ENCODE data around the gene HSD17B2.

HSD17B2 gene

DNA sequence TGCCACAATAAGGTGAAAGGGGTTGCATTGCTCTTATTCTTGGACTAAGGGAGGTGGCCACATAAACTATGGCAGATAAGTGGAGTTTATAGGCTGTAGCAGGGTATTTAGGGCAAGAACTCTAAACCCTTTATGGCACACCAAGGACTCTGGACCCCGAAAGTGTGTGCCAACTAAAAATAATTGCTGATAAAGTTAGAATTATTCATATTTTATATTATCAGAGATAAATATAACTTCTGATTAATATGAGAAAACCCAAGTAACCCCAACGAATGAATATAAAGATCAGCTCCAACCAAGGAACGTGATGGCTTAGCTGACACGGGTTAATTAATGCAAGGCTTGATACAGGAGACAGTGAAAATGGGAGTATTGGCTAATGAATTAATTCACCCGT is 15.0 kb upstream of the HSD17B2 start:
- DNase-seq = no peak

GRCh38 chr16:82023206-82023605 is 11.8 kb upstream of the HSD17B2 start:
- no peak for DNase-seq

DNA sequence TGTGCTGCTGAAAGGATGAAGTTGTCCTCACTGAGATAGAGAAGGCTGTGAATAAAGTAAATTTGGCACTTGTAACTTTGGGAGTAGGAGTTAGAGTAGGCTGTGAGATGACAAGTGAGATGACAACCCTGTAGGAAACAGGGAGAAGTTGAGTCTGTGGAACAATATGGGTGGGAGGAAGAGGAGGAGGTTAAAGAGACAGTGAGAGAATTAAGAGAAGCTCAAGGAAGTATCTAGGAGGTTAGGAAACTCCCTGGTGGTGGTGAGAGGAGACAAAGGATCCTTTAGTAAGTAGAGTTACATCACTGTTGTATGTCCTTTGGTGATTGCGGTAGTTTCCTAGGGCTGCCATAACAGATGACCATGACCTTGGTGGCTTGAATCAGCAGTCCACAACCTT is 10.7 kb upstream of the HSD17B2 start:
- no peak for DNase-seq

GRCh38 chr16:82024883-82025282 is 10.2 kb upstream of the HSD17B2 start:
- DNase-seq = no peak

- no peak for DNase-seq
Observed at GRCh38 chr16:82027629-82028064, 7.4 kb upstream of the HSD17B2 start.

- DNase-seq = peak; percentile 23
Observed at GRCh38 chr16:82031116-82032084, 3.7 kb upstream of the HSD17B2 start.

DNA sequence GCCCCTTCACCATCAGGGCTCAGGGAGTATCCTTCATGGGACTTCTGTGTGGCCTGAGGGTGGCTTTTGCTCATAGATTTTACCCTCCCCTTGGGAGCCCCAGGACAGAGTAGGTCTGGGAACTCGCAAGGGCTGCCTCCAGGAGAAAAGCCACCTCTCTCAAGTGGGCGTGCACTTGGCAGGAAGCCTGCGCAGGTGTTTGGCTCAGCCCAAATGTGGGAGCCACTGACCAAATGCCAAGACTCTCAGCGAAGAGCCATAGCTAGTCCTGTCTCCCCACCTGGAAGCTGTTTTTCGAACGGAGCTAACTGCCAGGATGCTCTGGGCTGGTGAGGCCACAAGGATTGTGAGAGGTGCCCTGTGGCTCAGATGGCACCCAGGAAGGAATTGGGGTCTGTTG is 2.0 kb upstream of the HSD17B2 start:
- DNase-seq = no peak

DNA sequence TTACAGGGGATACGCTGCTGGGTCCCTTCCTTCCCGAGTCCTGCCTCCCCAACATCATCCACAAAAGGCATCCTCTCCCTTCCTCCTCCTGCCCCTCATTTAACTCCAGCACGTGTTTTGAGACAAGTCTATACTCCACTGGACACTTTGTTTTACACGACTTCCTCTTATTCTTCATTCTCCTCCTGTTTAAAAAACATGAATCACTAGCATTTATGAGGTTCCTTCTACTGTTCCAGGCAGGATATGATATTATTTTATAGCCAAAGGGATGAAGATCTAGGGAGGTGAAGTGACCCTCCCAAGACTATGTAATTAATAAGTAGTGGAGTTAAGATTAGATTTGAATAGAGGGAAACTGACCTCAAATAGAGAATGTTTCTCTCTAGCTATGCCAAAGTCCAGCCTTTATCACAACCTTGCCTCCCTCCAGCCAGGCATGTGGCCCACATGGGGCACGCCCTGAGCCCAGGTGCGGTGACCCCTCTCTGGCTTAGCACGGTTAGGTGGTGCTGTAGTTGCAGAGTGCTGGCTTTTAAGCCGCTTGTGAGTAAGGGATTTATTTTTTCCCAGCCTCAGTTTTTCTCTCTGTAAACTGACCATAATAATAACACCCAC is 1.3 kb upstream of the HSD17B2 start:
- no peak for DNase-seq

DNA sequence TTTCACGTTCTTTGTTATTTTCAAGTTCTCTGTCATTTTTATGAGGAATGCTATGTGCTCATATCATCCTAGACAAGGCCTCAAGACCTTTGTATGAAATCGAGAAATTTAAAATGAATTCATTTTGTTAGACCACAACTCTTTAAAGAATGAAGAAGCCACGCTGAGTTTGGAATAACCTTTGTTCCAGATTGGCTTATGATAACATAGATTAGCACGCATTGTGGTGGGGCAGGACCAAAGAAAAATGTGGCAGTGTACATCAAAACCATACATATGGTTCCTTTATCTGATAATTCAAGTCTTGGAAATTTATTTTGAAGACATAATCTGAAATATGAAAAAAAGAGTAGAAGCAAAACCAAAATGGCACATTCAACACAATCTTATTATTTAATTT is 2.2 kb downstream of the HSD17B2 start:
- no peak for DNase-seq

DNA sequence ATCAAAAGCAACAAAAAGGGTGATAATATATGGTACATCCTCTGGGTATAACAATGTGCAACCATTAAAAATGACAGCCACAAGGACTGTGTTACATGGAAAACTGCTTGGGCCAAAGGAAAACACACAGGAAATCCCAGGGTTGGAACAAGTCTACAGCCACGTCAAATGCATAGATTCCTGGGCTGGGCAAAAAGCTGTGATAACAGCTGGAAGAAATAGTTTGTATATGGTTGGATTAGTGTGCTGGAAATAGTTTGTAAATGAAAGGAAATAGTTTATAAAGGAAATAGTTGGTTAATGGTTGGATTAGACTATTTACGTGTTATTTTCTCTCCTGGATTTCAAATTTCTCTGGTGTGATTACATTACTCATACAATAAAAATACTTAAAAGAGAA is 2.6 kb downstream of the HSD17B2 start:
- no peak for DNase-seq

GRCh38 chr16:82040296-82040695 is 5.2 kb downstream of the HSD17B2 start:
- no peak for DNase-seq

- no peak for DNase-seq
Observed at GRCh38 chr16:82041542-82041941, 6.5 kb downstream of the HSD17B2 start.

DNA sequence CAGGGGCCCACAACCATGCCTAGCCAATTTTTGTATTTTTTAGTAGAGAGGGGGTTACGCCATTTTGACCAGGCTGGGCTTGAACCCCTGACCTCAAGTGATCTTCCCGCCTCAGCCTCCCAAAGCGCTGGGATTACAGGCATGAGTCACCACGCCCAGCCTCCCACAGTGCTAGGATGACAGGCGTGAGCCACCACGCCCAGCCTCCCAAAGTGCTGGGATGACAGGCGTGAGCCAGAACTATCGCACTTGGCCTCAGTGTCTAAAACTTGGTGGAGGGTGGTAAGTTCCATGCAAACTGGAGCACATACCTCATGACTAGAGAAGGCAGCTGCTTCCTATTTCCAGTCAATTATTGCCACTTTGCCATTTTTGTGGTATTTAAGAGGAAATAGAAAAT is 7.1 kb downstream of the HSD17B2 start:
- DNase-seq = no peak

GRCh38 chr16:82042846-82043245 is 7.8 kb downstream of the HSD17B2 start:
- no peak for DNase-seq

- no peak for DNase-seq
Observed at GRCh38 chr16:82043680-82044584, 8.9 kb downstream of the HSD17B2 start.

DNA sequence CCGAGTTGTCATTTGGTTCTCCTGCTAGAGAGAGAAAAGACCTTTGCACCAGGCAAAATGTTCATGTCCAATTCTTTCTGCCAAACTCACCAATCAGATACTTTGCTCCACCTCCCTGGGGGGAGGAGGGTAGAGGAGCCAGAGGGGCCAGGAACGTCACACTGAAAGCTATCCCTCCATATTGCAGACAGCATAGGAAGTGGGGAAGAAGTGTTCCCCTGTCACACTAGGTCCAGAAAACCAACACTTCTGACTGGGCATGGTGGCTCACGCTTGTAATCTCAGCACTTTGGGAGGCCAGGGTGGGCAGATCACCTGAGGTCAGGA is 9.5 kb downstream of the HSD17B2 start:
- DNase-seq = no peak

GRCh38 chr16:82045465-82045864 is 10.4 kb downstream of the HSD17B2 start:
- DNase-seq = no peak

DNA sequence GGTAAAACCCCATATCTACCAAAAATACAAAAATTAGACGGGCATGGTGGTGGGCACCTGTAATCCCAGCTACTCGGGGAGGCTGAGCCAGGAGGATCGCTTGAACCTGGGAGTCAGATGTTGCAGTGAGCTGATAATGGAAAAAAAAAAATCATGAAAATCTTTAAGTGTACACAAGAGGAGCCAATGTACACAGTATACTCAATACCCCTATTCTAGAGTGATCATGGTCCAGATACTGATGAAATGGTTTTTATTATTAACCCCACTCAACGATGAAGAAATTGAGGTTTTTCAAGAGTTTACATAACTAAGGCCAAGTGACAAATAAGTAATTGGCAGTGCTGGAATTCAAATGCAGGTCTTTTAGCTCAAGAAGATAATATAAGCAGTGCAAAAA is 11.5 kb downstream of the HSD17B2 start:
- DNase-seq = no peak

DNA sequence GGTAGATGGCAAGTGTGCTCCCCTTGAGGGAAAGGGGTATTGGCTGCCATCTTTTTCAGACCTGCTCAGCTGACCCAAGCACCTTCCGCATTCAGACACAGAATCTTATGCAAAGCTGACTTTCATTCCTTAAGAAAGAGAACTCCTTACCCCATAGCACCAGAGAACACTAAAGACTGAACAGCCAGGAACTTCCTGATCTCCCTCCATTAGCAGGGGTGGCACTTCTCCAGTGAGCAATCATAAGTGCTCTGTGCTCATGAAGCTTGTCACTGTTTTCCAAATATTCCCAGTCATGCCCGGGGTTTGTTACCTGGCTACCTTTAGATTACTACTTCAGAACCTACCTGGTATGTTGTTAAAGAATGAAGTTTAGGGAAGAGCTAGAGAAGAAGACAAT is 11.9 kb downstream of the HSD17B2 start:
- DNase-seq = no peak

- no peak for DNase-seq
Observed at GRCh38 chr16:82047374-82047773, 12.3 kb downstream of the HSD17B2 start.

DNA sequence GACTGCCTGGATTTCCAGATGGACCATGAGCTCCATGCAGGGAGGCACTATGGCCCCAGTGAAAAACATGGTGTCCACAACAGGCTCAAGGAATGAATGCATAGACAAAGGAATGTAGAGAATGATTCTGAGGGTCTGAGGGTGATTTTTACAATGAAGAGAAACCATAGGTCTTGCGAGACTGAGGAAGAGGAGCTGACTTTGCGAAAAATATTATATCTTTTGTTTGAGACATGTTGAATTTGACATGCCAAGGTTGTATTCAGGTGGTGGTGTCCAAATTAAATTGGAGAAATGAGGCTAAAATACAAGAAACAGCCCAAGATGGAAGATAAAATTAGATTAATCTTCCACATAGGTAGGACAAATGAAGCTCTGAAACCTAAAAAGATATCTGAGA is 12.7 kb downstream of the HSD17B2 start:
- DNase-seq = no peak

DNA sequence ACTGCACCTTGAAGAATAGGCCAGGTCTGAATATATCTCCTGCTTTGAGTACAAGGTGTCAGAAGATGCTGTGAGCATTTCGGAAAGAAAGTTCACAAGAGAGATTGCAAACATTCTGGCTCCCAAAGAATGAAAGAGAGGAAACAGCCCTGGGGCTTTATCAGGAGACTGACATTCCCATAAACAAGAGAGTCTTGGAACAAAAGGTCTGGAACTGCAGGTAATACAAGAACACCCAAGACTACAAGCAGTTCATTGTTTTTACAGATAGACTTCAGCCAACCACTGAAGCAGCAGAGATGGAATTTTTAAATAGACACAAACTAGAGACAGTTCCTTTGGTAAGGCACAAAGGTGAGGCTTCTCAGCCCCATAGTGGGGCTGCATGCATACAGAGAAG is 14.4 kb downstream of the HSD17B2 start:
- DNase-seq = no peak

- DNase-seq = no peak
Observed at GRCh38 chr16:82050506-82050905, 15.5 kb downstream of the HSD17B2 start.

All from SHP77 treated with DMSO at 0.1 percent for 48 hours (cell line).